ENCODE data around the gene KCNH2.

DNA sequence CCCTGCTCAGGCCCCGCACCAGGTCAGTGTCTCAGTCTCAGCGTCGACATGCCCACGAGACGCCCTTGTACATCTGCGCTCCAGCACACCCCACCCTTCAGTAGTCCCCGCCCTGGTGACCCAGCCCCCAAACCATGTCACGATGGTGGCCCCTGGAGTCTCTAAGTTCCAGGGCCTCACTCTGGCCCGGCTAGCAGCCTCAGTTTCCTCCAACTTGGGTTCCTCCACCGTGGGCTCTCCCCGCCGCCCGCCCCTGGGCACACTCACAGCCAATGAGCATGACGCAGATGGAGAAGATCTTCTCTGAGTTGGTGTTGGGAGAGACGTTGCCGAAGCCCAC, 27.0 kb downstream of the KCNH2 start:
- TF ChIP-seq, protein P1, sequence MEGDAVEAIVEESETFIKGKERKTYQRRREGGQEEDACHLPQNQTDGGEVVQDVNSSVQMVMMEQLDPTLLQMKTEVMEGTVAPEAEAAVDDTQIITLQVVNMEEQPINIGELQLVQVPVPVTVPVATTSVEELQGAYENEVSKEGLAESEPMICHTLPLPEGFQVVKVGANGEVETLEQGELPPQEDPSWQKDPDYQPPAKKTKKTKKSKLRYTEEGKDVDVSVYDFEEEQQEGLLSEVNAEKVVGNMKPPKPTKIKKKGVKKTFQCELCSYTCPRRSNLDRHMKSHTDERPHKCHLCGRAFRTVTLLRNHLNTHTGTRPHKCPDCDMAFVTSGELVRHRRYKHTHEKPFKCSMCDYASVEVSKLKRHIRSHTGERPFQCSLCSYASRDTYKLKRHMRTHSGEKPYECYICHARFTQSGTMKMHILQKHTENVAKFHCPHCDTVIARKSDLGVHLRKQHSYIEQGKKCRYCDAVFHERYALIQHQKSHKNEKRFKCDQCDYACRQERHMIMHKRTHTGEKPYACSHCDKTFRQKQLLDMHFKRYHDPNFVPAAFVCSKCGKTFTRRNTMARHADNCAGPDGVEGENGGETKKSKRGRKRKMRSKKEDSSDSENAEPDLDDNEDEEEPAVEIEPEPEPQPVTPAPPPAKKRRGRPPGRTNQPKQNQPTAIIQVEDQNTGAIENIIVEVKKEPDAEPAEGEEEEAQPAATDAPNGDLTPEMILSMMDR (IDR thresholded peaks at IDR 0.05): no peak
- TF ChIP-seq EP300 (IDR thresholded peaks at IDR 0.05) (no peak), POLR2AphosphoS5 (IDR thresholded peaks at IDR 0.05) (no peak), POLR2A (IDR thresholded peaks at IDR 0.05) (no peak)

Measured in suprapubic skin (tissue), 4 donors.